GM12873 (cell line): Measurements from ENCODE around the gene XAB2.

Experiments used
- CTCF ChIP-seq: IDR thresholded peaks from 2 replicates; pipeline ENCODE4 v1.5.1; 2012; ENCODE audit warnings: low read depth, mild to moderate bottlenecking, moderate library complexity, low read length, control low read depth; ENCODE audit not compliant: insufficient read depth; ENCODE audit errors: missing control alignments

The XAB2 gene

DNA sequence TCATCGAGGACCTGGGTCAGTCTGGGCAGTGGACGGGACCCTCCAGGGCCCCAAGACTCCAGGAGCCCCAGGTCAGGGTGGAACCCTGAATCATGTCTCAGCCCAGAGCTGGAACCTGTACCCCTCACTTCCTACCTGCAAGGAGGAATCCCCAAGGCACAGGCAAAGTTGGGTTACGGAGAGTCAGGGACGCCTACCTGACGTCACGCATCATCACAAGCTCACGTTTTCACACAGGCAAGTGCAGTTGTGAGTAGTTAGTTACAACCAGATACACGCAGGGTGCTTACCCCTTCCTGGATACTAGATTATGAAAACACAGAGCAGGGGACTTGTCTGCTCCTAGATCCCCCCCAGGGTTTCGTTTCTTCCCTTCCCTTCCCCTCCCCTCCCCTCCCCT is 41.4 kb upstream of the XAB2 start:
- TF ChIP-seq CTCF, result no peak

DNA sequence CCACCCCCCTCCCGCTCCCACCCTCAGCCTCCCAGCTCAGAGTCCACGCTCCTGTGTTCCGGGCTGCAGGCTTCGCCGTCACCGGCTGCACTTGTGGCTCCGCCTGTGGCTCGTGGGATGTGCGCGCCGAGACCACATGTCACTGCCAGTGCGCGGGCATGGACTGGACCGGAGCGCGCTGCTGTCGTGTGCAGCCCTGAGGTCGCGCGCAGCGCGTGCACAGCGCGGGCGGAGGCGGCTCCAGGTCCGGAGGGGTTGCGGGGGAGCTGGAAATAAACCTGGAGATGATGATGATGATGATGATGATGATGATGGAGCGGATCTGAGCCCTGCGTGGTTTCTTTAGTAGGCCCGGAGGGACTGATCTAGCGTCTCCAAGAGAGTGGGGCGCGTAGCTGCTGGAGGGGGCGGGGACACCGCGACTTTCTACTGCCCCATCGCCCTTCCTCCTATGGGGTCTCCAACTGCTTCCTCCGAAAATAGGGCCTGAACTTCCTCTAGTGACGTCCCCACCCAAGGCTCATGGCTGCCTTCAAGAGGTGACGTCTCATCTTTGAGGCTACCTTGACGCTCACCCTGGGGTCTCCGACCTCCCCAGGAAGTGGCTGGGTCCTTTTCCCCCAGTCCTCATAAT is 40.9 kb upstream of the XAB2 start:
- TF ChIP-seq CTCF, result no peak

DNA sequence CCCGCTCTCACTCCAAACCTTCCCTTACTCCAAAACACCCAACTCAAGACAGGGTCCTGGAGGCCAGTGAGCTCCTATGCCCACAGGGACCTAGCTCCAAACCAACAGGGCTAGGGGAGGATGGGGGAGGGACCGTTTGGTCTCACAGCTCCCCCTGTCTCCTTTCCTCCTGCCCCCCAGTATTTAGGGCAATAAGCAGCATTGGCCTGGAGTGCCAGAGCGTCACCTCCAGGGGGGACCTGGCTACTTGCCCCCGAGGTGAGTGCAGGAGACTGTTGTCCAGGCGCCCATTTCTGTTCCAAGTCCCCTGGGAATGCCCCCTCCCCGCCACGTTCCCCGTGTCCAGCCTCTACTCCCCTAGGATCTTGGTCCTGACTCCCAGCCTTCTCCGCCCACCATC is 40.3 kb upstream of the XAB2 start:
- TF ChIP-seq CTCF, result no peak

DNA sequence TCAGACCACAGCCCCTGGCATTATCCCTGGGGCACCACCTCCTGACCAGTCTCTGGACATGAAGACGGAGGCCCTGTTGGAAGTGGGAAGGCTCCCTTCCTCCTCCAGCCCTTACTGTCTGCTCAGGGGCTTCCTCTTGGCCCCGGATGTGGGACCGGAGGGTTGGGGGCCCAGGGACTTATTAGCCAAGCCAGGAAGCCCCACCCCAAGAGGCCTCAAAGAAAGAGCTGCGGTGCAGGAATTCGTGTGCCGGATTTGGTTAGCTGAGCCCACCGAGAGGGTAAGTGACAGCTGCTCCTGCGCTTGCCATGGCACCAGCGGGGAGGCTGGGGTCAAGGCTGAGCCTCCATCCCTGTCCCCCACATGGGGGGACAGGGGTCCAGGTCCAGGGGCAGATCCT is 39.5 kb upstream of the XAB2 start, which contains the start of gene RETN:
Gene RETN (plus strand): TSS at position 208 of the 400 bp plus-strand sequence. CDS start 278 bp downstream, outside the sequence.
- TF ChIP-seq CTCF, result no peak

DNA sequence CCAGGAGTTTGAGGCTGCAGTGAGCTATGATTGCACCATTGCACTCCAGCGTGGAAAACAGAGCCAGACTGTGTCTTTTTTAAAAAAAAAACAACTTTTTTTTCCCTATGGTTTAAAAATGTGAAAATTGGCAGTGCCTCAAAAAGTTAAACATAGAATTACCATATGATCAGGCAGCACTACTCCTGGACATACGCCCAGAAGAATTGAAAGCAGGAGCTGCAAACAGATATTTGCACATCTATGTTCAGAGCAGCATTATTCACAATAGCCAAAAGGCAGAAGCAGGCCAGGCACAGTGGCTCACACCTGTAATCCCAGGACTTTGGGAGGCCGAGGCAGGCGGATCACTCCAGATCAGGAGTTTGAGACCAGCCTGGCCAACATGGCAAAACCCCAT is 35.7 kb upstream of the XAB2 start:
- TF ChIP-seq CTCF, result no peak

DNA sequence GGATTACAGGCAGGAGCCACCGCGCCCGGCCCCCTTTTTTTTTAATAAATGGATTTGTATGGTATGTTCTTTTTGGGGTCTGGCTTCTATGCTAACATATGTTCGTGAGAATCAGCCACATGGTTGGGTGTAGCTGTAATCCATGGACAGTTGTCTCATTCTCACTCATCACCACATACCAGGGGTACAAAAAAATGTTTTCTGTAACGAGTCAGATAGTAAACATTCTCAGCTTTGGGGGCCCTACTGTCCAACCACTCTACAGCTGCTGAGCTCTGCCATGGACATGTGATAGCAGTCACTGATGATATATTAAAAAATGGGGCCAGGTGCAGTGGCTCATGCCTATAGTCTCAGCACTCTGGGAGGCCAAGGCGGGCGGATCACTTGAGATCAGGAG is 34.4 kb upstream of the XAB2 start:
- TF ChIP-seq CTCF, result no peak

DNA sequence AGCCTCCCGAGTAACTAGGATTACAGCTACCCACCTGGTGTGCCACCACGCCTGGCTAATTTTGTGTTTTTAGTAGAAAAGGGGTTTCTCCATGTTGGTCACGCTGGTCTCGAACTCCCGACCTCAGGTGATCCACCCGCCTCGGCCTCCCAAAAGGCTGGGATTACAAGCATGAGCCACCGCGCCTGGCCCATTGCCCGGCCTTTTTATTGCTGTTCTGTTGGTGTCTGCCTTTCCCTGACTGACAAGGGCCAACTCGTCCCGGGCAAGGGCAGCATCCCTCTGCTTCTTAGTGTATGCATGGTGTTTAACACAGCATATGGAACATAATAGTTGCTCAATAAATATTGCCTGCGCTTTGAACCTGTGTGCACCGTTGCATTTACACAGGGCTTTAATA is 33.3 kb upstream of the XAB2 start:
- TF ChIP-seq CTCF, result no peak
